ENCODE data around the gene NPBWR2. TPM values are rescaled to one million over a fixed set of nuclear protein-coding genes. Genes with fewer than 3 reads are reported as not detected.

NPBWR2 gene
- total RNA-seq, 1 experiment from 2014 or later: not detected

DNA sequence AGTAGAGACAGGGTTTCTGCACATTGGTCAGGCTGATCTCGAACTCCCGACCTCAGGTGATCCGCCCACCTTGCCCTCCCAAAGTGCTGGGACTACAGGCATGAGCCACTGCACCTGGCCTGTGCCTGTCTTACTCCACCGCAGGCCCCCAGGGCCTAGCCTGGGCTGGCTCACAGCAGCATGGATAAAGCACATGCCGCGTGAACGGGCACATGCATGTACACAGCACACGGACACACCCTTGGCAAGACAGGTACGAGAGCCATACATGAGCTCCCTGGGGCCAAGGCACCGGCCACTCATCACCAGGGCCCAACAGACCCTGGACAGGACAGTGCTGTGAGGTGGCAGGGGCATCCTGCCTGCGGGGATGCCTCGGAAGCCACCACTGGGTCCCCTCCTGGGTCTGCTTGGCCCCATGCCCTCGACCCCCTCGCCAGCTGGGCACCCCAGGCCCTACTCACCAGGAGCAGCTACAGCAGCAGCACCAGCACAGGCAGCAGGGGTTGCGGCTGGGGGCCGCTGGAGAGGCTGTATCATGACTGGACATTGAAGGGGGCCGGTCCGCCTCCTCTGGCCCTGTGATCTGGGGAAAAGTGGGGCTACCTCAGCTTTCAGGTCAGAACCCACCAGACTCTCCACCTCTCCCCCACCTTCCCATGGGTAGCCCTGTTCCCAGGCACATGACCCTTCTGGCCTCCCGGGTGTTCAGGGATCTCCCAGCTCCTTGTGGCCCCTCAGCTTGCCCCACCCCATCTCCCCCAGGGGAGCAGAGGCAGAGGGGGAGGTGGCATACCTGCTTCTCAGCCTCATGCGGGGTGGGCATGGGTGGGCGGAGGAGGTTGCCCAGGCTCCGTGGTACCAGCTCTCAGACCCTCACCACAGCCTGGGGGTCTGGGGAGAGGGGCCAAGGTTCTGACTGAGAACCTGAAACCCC is 31.0 kb downstream of the NPBWR2 start:
- H3K27ac Mint-ChIP-seq (ENCODE audit: low read depth, unreplicated experiment): no peak overlapping the region
- CTCF ChIA-PET: interaction anchor here (0.6 to 1.5 kb wide), 4 partner anchors 9 to 45 kb away, joined by 3 to 4 read pairs (median 4); no protein-coding TSS in a partner anchor
- BruUV-seq (replicated peaks): no TSS peak

DNA sequence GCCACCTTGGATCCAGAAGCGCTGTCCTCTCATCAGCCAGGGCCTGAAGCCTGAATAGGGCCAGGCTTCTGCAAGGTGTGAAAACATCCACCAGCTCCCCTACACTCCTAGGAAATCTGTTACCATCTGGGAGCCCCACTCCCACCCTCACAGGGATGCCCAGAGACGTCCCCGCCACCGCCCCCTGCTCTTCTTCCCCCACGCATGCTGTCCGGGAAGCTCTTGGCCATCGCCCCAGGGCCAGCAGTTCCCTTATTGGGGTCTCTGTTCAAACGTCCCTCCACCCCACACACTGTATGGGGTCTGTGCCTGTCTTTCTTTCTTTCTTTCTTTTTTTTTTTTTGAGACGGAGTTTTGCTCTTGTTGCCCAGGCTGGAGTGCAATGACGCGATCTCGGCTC is 31.8 kb downstream of the NPBWR2 start:
- ChIA-PET CTCF (interaction anchor here (0.9 to 1.5 kb wide), 3 partner anchors 9 to 538 kb away, joined by 4 read pairs; partner anchors contain the start of gene PTK6), POLR2A (interaction anchor here (0.6 to 1.3 kb wide), 3 partner anchors 42 to 119 kb away, joined by 3 to 5 read pairs (median 4); partner anchors contain the start of genes PRPF6 and UCKL1)

More for the DNA sequence above, 31.0 kb downstream of the NPBWR2 start:
- Mint-ChIP-seq H3K36me3 (ENCODE audit: insufficient read depth, unreplicated experiment) (no peaks in the 10 kb centered on the region), H3K4me3 (ENCODE audit: unreplicated experiment) (no peak overlapping the region), H3K9me3 (ENCODE audit: unreplicated experiment) (no peaks in the 10 kb centered on the region), H3K27me3 (ENCODE audit: insufficient read depth, unreplicated experiment) (no peaks in the 10 kb centered on the region), H3K4me1 (ENCODE audit: insufficient read depth, unreplicated experiment) (peaks cover 8% of the 10 kb centered on the region)
- intact Hi-C loops (cut with micrococcal nuclease): no loop called here
- POLR2A ChIA-PET: interaction anchor here (0.6 to 1.3 kb wide), 3 partner anchors 14 to 120 kb away, joined by 3 to 4 read pairs (median 3); partner anchors contain the start of gene UCKL1
- no peak for DNase-seq (ENCODE audit: unreplicated experiment)
- TF ChIP-seq, protein P1, sequence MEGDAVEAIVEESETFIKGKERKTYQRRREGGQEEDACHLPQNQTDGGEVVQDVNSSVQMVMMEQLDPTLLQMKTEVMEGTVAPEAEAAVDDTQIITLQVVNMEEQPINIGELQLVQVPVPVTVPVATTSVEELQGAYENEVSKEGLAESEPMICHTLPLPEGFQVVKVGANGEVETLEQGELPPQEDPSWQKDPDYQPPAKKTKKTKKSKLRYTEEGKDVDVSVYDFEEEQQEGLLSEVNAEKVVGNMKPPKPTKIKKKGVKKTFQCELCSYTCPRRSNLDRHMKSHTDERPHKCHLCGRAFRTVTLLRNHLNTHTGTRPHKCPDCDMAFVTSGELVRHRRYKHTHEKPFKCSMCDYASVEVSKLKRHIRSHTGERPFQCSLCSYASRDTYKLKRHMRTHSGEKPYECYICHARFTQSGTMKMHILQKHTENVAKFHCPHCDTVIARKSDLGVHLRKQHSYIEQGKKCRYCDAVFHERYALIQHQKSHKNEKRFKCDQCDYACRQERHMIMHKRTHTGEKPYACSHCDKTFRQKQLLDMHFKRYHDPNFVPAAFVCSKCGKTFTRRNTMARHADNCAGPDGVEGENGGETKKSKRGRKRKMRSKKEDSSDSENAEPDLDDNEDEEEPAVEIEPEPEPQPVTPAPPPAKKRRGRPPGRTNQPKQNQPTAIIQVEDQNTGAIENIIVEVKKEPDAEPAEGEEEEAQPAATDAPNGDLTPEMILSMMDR (IDR thresholded peaks at IDR 0.05; ENCODE audit: unreplicated experiment): no peak

DNA sequence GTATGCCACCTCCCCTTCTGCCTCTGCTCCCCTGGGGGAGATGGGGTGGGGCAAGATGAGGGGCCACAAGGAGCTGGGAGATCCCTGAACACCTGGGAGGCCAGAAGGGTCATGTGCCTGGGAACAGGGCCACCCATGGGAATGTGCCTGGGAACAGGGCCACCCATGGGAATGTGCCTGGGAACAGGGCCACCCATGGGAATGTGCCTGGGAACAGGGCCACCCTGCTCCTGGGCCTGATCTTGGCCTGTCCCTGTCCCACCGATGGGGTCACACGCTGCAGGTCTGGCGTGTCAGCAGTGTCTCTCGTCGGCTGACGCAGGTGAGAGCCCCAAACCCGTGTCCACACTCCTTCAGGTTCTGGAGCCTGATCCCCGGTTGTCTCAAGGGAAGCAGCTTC is 32.4 kb downstream of the NPBWR2 start:
- BruUV-seq (replicated peaks): no TSS peak
- TF ChIP-seq, protein P1 (IDR thresholded peaks at IDR 0.05; ENCODE audit: unreplicated experiment): no peak
- ChIA-PET CTCF (interaction anchor here (0.9 to 1.0 kb wide), 2 partner anchors 21 to 538 kb away, joined by 4 read pairs; partner anchors contain the start of gene PTK6), POLR2A (interaction anchor here (0.7 kb wide), 1 partner anchor 94 kb away, joined by 5 read pairs; the partner anchor contains the start of gene PRPF6)
- H3K36me3 Mint-ChIP-seq (ENCODE audit: insufficient read depth, unreplicated experiment): no peaks in the 10 kb centered on the region
- no peak for DNase-seq (ENCODE audit: unreplicated experiment)
- H3K9me3 Mint-ChIP-seq (ENCODE audit: unreplicated experiment): no peaks in the 10 kb centered on the region
- intact Hi-C loops (cut with micrococcal nuclease): no loop called here
- peaks cover 8% of the 10 kb centered on the region for H3K4me1 Mint-ChIP-seq (ENCODE audit: insufficient read depth, unreplicated experiment)
- no peak overlapping the region for H3K27ac Mint-ChIP-seq (ENCODE audit: low read depth, unreplicated experiment)
- no peak overlapping the region for H3K4me3 Mint-ChIP-seq (ENCODE audit: unreplicated experiment)
- no peaks in the 10 kb centered on the region for H3K27me3 Mint-ChIP-seq (ENCODE audit: insufficient read depth, unreplicated experiment)

More for the DNA sequence above, 31.8 kb downstream of the NPBWR2 start:
- TF ChIP-seq, protein P1 (IDR thresholded peaks at IDR 0.05; ENCODE audit: unreplicated experiment): no peak
- Mint-ChIP-seq H3K9me3 (ENCODE audit: unreplicated experiment) (no peaks in the 10 kb centered on the region), H3K27ac (ENCODE audit: low read depth, unreplicated experiment) (no peak overlapping the region), H3K4me1 (ENCODE audit: insufficient read depth, unreplicated experiment) (peaks cover 8% of the 10 kb centered on the region), H3K36me3 (ENCODE audit: insufficient read depth, unreplicated experiment) (no peaks in the 10 kb centered on the region), H3K27me3 (ENCODE audit: insufficient read depth, unreplicated experiment) (no peaks in the 10 kb centered on the region), H3K4me3 (ENCODE audit: unreplicated experiment) (no peak overlapping the region)
- intact Hi-C loops (cut with micrococcal nuclease): no loop called here
- no TSS peak for BruUV-seq (replicated peaks)
- DNase-seq (ENCODE audit: unreplicated experiment): no peak

DNA sequence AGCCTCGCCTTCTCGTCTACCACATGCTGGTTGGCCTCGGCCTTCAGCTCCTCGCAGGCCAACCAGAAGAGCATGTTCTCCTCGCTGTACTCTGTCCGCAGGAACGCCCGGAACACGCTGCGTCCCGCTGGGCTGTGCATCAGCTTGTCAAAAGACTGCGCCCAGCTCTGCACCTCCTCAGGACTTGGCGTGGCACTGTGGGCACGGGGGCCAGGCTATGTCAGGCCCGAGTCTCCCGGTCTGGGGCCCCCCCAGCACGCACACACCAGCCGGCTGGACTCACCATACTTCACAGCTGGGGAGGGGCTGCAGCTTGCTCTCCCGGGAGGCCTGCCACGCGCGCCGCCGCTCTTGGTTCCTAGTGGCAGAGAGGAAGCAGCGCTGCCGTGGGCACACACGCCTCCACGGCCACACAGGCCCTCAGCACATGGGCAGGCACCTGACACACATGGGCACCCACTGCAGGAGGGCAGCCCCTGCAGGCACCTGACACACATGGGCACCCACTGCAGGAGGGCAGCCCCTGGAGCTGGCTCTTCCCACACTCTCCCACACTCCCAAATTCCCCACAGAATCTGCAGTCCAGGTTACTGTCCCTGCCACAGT is 33.1 kb downstream of the NPBWR2 start:
- CTCF ChIA-PET: interaction anchor here (0.6 to 1.3 kb wide), 7 partner anchors 9 to 119 kb away, joined by 3 to 8 read pairs (median 3); no protein-coding TSS in a partner anchor
- H3K36me3 Mint-ChIP-seq (ENCODE audit: insufficient read depth, unreplicated experiment): no peaks in the 10 kb centered on the region
- no peaks in the 10 kb centered on the region for H3K27me3 Mint-ChIP-seq (ENCODE audit: insufficient read depth, unreplicated experiment)
- H3K9me3 Mint-ChIP-seq (ENCODE audit: unreplicated experiment): no peaks in the 10 kb centered on the region
- intact Hi-C loops (cut with micrococcal nuclease): no loop called here
- no peak overlapping the region for H3K27ac Mint-ChIP-seq (ENCODE audit: low read depth, unreplicated experiment)
- BruUV-seq (replicated peaks): no TSS peak
- TF ChIP-seq, protein P1 (IDR thresholded peaks at IDR 0.05; ENCODE audit: unreplicated experiment): no peak
- DNase-seq (ENCODE audit: unreplicated experiment): no peak
- peaks cover 8% of the 10 kb centered on the region for H3K4me1 Mint-ChIP-seq (ENCODE audit: insufficient read depth, unreplicated experiment)
- POLR2A ChIA-PET: no interaction called here
- no peak overlapping the region for H3K4me3 Mint-ChIP-seq (ENCODE audit: unreplicated experiment)
